H1 (cell line): Measurements from ENCODE around the gene ANK2. TPM values are rescaled to one million over a fixed set of nuclear protein-coding genes. Genes with fewer than 3 reads are reported as not detected.

Source experiments
- CTCF ChIA-PET: fragments of 300-600 bp; sonication (Branson Sonifier 250); formaldehyde crosslinking; loops from one replicate; lab custom pipeline; 2021; ENCODE audit not compliant: partially characterized antibody; lab: Charles Lee
- POLR2A ChIA-PET: fragments of 300-600 bp; sonication (Branson Sonifier 250); formaldehyde crosslinking; loops from one replicate; lab custom pipeline; 2021; ENCODE audit warnings: inconsistent platforms; ENCODE audit not compliant: partially characterized antibody; lab: Charles Lee
- DNase-seq, 2 experiments: peaks; one replicate each; pipeline versions ENCODE4 v3.0.0 to v3.0.0-alpha.2; 2010 to 2022; ENCODE audit warnings: low spot score in 2 of 2, low read depth in 1 of 2, mixed read lengths in 1 of 2
- FAIRE-seq: peaks from 2 replicates; lab custom pipeline; 2011; peaks lifted over from hg19 to GRCh38; lab: Jason Lieb, UNC
- H2AFZ ChIP-seq: 2 replicates; pipeline ENCODE4 v1.8.1; 2012; ENCODE audit warnings: low read length, inconsistent platforms
- H2AK5ac ChIP-seq: 2 replicates; pipeline ENCODE4 v1.6.1; 2013; ENCODE audit warnings: low read depth, low read length
- H2BK120ac ChIP-seq: replicated peaks from 2 replicates; pipeline ENCODE3; 2013; ENCODE audit warnings: low read depth, low read length, inconsistent platforms
- H2BK12ac ChIP-seq: 2 replicates; pipeline ENCODE4 v1.6.1; 2013; ENCODE audit warnings: low read depth, low read length
- H2BK15ac ChIP-seq: 2 replicates; pipeline ENCODE4 v1.6.1; 2013; ENCODE audit warnings: low read length
- H2BK20ac ChIP-seq: 2 replicates; pipeline ENCODE4 v1.6.1; 2013; ENCODE audit warnings: low read length
- H2BK5ac ChIP-seq: 2 replicates; pipeline ENCODE4 v1.6.1; 2013; ENCODE audit warnings: low read depth, low read length
- H3K14ac ChIP-seq: 2 replicates; pipeline ENCODE4 v1.6.1; 2013; ENCODE audit warnings: inconsistent platforms; ENCODE audit not compliant: insufficient read length
- H3K18ac ChIP-seq: 2 replicates; pipeline ENCODE4 v1.6.1; 2013; ENCODE audit warnings: low read length; ENCODE audit errors: extremely low read depth
- H3K23ac ChIP-seq: 2 replicates; pipeline ENCODE4 v1.6.1; 2013; ENCODE audit warnings: inconsistent platforms; ENCODE audit not compliant: insufficient read length
- H3K23me2 ChIP-seq: 2 replicates; pipeline ENCODE4 v1.6.1; 2013; ENCODE audit warnings: low read depth, low read length
- H3K27ac ChIP-seq: 2 replicates; pipeline ENCODE4 v1.6.1; 2011; ENCODE audit warnings: low read depth, low read length, inconsistent platforms
- H3K27me3 ChIP-seq, 4 experiments: replicated peaks in 1 of 4; 1 replicate in 1 of 4; 2 replicates in 3 of 4; pipeline versions ENCODE4 v1.6.1 to v1.8.1; 2011 to 2013; ENCODE audit warnings: low read length in 3 of 4, mild to moderate bottlenecking in 3 of 4, inconsistent platforms in 2 of 4, mixed read lengths in 2 of 4, moderate library complexity in 1 of 4; ENCODE audit not compliant: control insufficient read depth in 3 of 4, insufficient read depth in 3 of 4; ENCODE audit errors: extremely low read depth in 1 of 4
- H3K36me3 ChIP-seq, 4 experiments: 2 replicates each; pipeline versions ENCODE4 v1.6.1 to v1.8.1; 2011 to 2013; ENCODE audit warnings: mild to moderate bottlenecking in 4 of 4, low read length in 3 of 4, moderate library complexity in 2 of 4, control low read depth in 1 of 4, inconsistent platforms in 1 of 4; ENCODE audit not compliant: insufficient read depth in 4 of 4, control insufficient read depth in 2 of 4
- H3K4ac ChIP-seq: replicated peaks from 2 replicates; pipeline ENCODE3; 2013; ENCODE audit warnings: low read length, low read depth, mixed read lengths, inconsistent platforms; ENCODE audit not compliant: insufficient read length
- H3K4me1 ChIP-seq, 4 experiments: replicated peaks in 1 of 4; 1 replicate in 1 of 4; 2 replicates in 3 of 4; pipeline versions ENCODE4 v1.6.1 to v1.8.1; 2011 to 2013; ENCODE audit warnings: low read length in 3 of 4, inconsistent platforms in 2 of 4, mixed read lengths in 1 of 4; ENCODE audit not compliant: insufficient read depth in 4 of 4, control insufficient read depth in 3 of 4
- H3K4me2 ChIP-seq, 2 experiments: 2 replicates each; pipeline versions ENCODE4 v1.6.1 to v1.8.1; 2011 to 2013; ENCODE audit warnings: low read depth in 2 of 2, low read length in 2 of 2, control low read depth in 1 of 2, inconsistent platforms in 1 of 2, mild to moderate bottlenecking in 1 of 2; ENCODE audit not compliant: insufficient read depth in 1 of 2
- H3K4me3 ChIP-seq, 4 experiments: fragments of 200-600, 300-600 bp in 1 of 4; sonication (generic), shearing (Covaris generic), sonication (Bioruptor Twin) in 1 of 4; 2 replicates each; pipeline versions ENCODE4 v1.5.1 to v1.8.1; 2011 to 2016; ENCODE audit warnings: low read length in 4 of 4, low read depth in 3 of 4, control low read depth in 2 of 4, inconsistent platforms in 2 of 4, mild to moderate bottlenecking in 2 of 4, mixed read lengths in 1 of 4, moderate library complexity in 1 of 4; ENCODE audit not compliant: insufficient read depth in 2 of 4; ENCODE audit errors: extremely low read depth in 1 of 4
- H3K56ac ChIP-seq: replicated peaks from 2 replicates; pipeline ENCODE3; 2013; ENCODE audit warnings: low read depth, mild to moderate bottlenecking, mixed read lengths, low read length, inconsistent platforms; ENCODE audit not compliant: insufficient read length
- H3K79me1 ChIP-seq: 2 replicates; pipeline ENCODE4 v1.6.1; 2013; ENCODE audit warnings: low read depth, low read length, control low read depth
- H3K79me2 ChIP-seq, 2 experiments: 2 replicates each; pipeline versions ENCODE4 v1.6.1 to v1.8.1; 2012 to 2013; ENCODE audit warnings: low read length in 2 of 2, mild to moderate bottlenecking in 2 of 2, inconsistent platforms in 1 of 2; ENCODE audit not compliant: insufficient read depth in 2 of 2, control insufficient read depth in 1 of 2
- H3K9ac ChIP-seq, 4 experiments: replicated peaks in 1 of 4; 1 replicate in 1 of 4; 2 replicates in 3 of 4; pipeline versions ENCODE4 v1.6.1 to v1.8.1; 2011 to 2013; ENCODE audit warnings: low read depth in 3 of 4, low read length in 3 of 4, control low read depth in 2 of 4, mild to moderate bottlenecking in 2 of 4, moderate library complexity in 2 of 4, inconsistent platforms in 1 of 4; ENCODE audit errors: extremely low read depth in 1 of 4
- H3K9me3 ChIP-seq, 2 experiments: 2 replicates each; pipeline versions ENCODE4 v1.6.1 to v1.8.1; 2012 to 2013; ENCODE audit warnings: mild to moderate bottlenecking in 2 of 2, moderate library complexity in 2 of 2, control low read depth in 1 of 2, inconsistent platforms in 1 of 2, low read depth in 1 of 2, low read length in 1 of 2, mixed read lengths in 1 of 2; ENCODE audit not compliant: insufficient read depth in 2 of 2
- H4K20me1 ChIP-seq, 2 experiments: replicated peaks in 1 of 2; 2 replicates each; pipeline versions ENCODE3 to v1.8.1; 2011 to 2013; ENCODE audit warnings: inconsistent platforms in 2 of 2, low read length in 2 of 2, mild to moderate bottlenecking in 1 of 2; ENCODE audit not compliant: insufficient read depth in 2 of 2, control insufficient read depth in 1 of 2
- H4K5ac ChIP-seq: 2 replicates; pipeline ENCODE4 v1.6.1; 2013; ENCODE audit warnings: low read length, low read depth, mixed read lengths, inconsistent platforms; ENCODE audit not compliant: insufficient read length
- H4K8ac ChIP-seq: 2 replicates; pipeline ENCODE4 v1.8.0; 2013; ENCODE audit warnings: mild to moderate bottlenecking, moderate library complexity, low read length, inconsistent platforms; ENCODE audit not compliant: insufficient read depth; ENCODE audit errors: extremely low read depth
- H4K91ac ChIP-seq: replicated peaks from 2 replicates; pipeline ENCODE3; 2013; ENCODE audit warnings: low read length, mixed read lengths, inconsistent platforms; ENCODE audit not compliant: insufficient read length
- ATF2 ChIP-seq: IDR thresholded peaks from 2 replicates; pipeline ENCODE4 v1.6.1; 2012; ENCODE audit warnings: low read length, inconsistent platforms
- CTBP2 ChIP-seq: IDR thresholded peaks from 2 replicates; pipeline ENCODE4 v1.7.0; 2011; ENCODE audit warnings: borderline replicate concordance, mild to moderate bottlenecking, moderate library complexity, mixed read lengths, low read length; ENCODE audit not compliant: insufficient read depth, insufficient read length
- HDAC6 ChIP-seq: IDR thresholded peaks from one replicate; pipeline ENCODE4 v1.7.1; 2012; ENCODE audit warnings: low read depth, mild to moderate bottlenecking, inconsistent platforms, low read length, moderate library complexity
- JUND ChIP-seq: IDR thresholded peaks from 2 replicates; pipeline ENCODE4 v1.6.1; 2011; ENCODE audit warnings: mild to moderate bottlenecking, improper control_type of control experiment, low read length
- POU5F1 ChIP-seq: IDR thresholded peaks from 2 replicates; pipeline ENCODE4 v1.6.1; 2011; ENCODE audit warnings: low read depth, mild to moderate bottlenecking, low read length, moderate library complexity
- RBBP5 ChIP-seq: IDR thresholded peaks from 2 replicates; pipeline ENCODE4 v1.7.1; 2012; ENCODE audit warnings: low read depth, mild to moderate bottlenecking, inconsistent platforms, low read length, moderate library complexity, borderline replicate concordance
- SIRT6 ChIP-seq: IDR thresholded peaks from one replicate; pipeline ENCODE4 v1.7.1; 2012; ENCODE audit warnings: low read length, inconsistent platforms
- SUZ12 ChIP-seq: fragments of 200-600 bp; sonication (generic); IDR thresholded peaks from 2 replicates; pipeline ENCODE4 v1.6.1; 2012; ENCODE audit warnings: mild to moderate bottlenecking, inconsistent platforms, low read length, moderate library complexity, mixed read lengths
- USF2 ChIP-seq: IDR thresholded peaks from 2 replicates; pipeline ENCODE4 v1.6.1; 2011; ENCODE audit warnings: low read length, improper control_type of control experiment
- WGBS, 2 experiments: shearing (Covaris generic) in 1 of 2; methylation state at CpG; one replicate each; pipeline versions ENCODE4 v1.1.6 to v1.1.7; 2013 to 2015; ENCODE audit warnings: low lambda C conversion rate in 2 of 2, mixed read lengths in 2 of 2, inconsistent platforms in 1 of 2, low coverage in 1 of 2, missing lambda C conversion rate in 1 of 2; ENCODE audit not compliant: insufficient replicate concordance in 2 of 2, insufficient coverage in 1 of 2, insufficient read length in 1 of 2; ENCODE audit errors: extremely low coverage in 1 of 2, missing lambda C conversion rate in 1 of 2; 5-methylcytosine and 5-hydroxymethylcytosine counted together
- polyA plus RNA-seq, 7 experiments: library from polyadenylated mRNA; depleted of rRNA in 3 of 7; stranded (reverse) in 5 of 7; unstranded in 2 of 7; fragments of >200 nt in 5 of 7; fragments of 200-250 nt in 2 of 7; gene quantifications; 1 replicate in 5 of 7; 2 replicates in 1 of 7; 4 replicates in 1 of 7; pipeline versions ENCODE4 v1.2.1 to v1.2.3, GENCODE V29; 2011 to 2013; ENCODE audit warnings: missing spikeins in 2 of 7, mixed read lengths in 2 of 7
- total RNA-seq: library from RNA; stranded (reverse); fragmentation: NEBNext Ultra II Directional; extraction: Animal tissue kit (Norgen Biotek cat#: 25700); gene quantifications from 2 replicates; pipeline ENCODE4 v1.2.1, GENCODE V29; 2021

ANK2 gene
- total and polyA plus RNA-seq, 2 of the 8 experiments (the other 6 are each of a cell fraction or from before 2014, with no cell fraction given) = 14.2 to 35.1 TPM

- Histone ChIP-seq H2BK12ac (no peak overlapping the region), H3K9me3 (no peaks in the 10 kb centered on the region), H4K91ac (no peak overlapping the region), H4K20me1 (no peaks in the 10 kb centered on the region), H2BK120ac (no peak overlapping the region), H3K4ac (no peak overlapping the region), H3K4me2 (no peak overlapping the region), H3K18ac (no peak overlapping the region), H3K27ac (no peak overlapping the region), H3K27me3 (no peaks in the 10 kb centered on the region), H3K23ac (no peak overlapping the region), H3K23me2 (no peaks in the 10 kb centered on the region), H2AFZ (no peak overlapping the region), H3K4me1 (peaks cover 7 to 21% (median 15%) of the 10 kb centered on the region in 4 experiments), H3K14ac (no peak overlapping the region), H3K4me3 (no peak overlapping the region), H3K56ac (no peak overlapping the region), H3K36me3 (no peaks in the 10 kb centered on the region), H2BK5ac (no peak overlapping the region), H2BK15ac (no peak overlapping the region), H3K9ac (no peak overlapping the region), H2AK5ac (no peak overlapping the region), H3K79me1 (no peaks in the 10 kb centered on the region), H4K5ac (no peak overlapping the region), H2BK20ac (no peak overlapping the region), H3K79me2 (no peaks in the 10 kb centered on the region), H4K8ac (no peak overlapping the region)
- FAIRE-seq (no peak), DNase-seq (no peak)
- WGBS, 2 experiments = 93% methylated on average over 3 of the region's 3 CpGs; no CpG with 5 or more reads in 1 of the 2 experiments
- ChIA-PET POLR2A (no interaction called here), CTCF (interaction anchor here (2.4 kb wide), 1 partner anchor 9 kb away, joined by 5 read pairs; no protein-coding TSS in a partner anchor)
- no peak for TF ChIP-seq SIRT6
- no peak for TF ChIP-seq USF2
- no peak for TF ChIP-seq HDAC6
- TF ChIP-seq POU5F1 = no peak
- TF ChIP-seq ATF2 = no peak
- no peak for TF ChIP-seq CTBP2
- no peak for TF ChIP-seq JUND
- TF ChIP-seq RBBP5 = no peak
- TF ChIP-seq SUZ12 = no peak
Observed at GRCh38 chr4:113142351-113142750, 92.9 kb downstream of the ANK2 start.
